ENCODE data around the gene SEMA5A.

The SEMA5A gene

GRCh38 chr5:9140202-9140601 lies 405.7 kb downstream of the SEMA5A start:
- no peak overlapping the region for H3K4me3 ChIP-seq (ENCODE audit: low read length)
- no peaks in the 10 kb centered on the region for H3K4me1 ChIP-seq (ENCODE audit: control insufficient read depth, low read depth, low read length)
- no peaks in the 10 kb centered on the region for H3K36me3 ChIP-seq (ENCODE audit: control insufficient read depth, low read depth, low read length)
- H3K27ac ChIP-seq (ENCODE audit: low read length) = no peak overlapping the region
- no peaks in the 10 kb centered on the region for H3K27me3 ChIP-seq (ENCODE audit: control insufficient read depth, insufficient read depth, low read length)
- H3K9ac ChIP-seq (ENCODE audit: low read length) = no peak overlapping the region
- H3K9me3 ChIP-seq (ENCODE audit: control insufficient read depth, low read depth, low read length) = no peaks in the 10 kb centered on the region

- H3K27me3 ChIP-seq (ENCODE audit: control insufficient read depth, insufficient read depth, low read length) = no peaks in the 10 kb centered on the region
- H3K27ac ChIP-seq (ENCODE audit: low read length) = no peak overlapping the region
- H3K9ac ChIP-seq (ENCODE audit: low read length) = no peak overlapping the region
- no peak overlapping the region for H3K4me3 ChIP-seq (ENCODE audit: low read length)
- H3K36me3 ChIP-seq (ENCODE audit: control insufficient read depth, low read depth, low read length) = no peaks in the 10 kb centered on the region
- no peaks in the 10 kb centered on the region for H3K9me3 ChIP-seq (ENCODE audit: control insufficient read depth, low read depth, low read length)
- H3K4me1 ChIP-seq (ENCODE audit: control insufficient read depth, low read depth, low read length) = no peaks in the 10 kb centered on the region
These were observed 406.5 kb downstream of the SEMA5A start for GRCh38 chr5:9139344-9139743.

GRCh38 chr5:9128136-9128535 lies 417.7 kb downstream of the SEMA5A start:
- H3K9me3 ChIP-seq (ENCODE audit: control insufficient read depth, low read depth, low read length) = no peaks in the 10 kb centered on the region
- no peaks in the 10 kb centered on the region for H3K4me1 ChIP-seq (ENCODE audit: control insufficient read depth, low read depth, low read length)
- H3K27me3 ChIP-seq (ENCODE audit: control insufficient read depth, insufficient read depth, low read length) = no peaks in the 10 kb centered on the region
- no peaks in the 10 kb centered on the region for H3K36me3 ChIP-seq (ENCODE audit: control insufficient read depth, low read depth, low read length)
- no peak overlapping the region for H3K9ac ChIP-seq (ENCODE audit: low read length)
- no peak overlapping the region for H3K4me3 ChIP-seq (ENCODE audit: low read length)
- H3K27ac ChIP-seq (ENCODE audit: low read length) = no peak overlapping the region

GRCh38 chr5:9126490-9126889 lies 419.4 kb downstream of the SEMA5A start:
- H3K36me3 ChIP-seq (ENCODE audit: control insufficient read depth, low read depth, low read length) = no peaks in the 10 kb centered on the region

GRCh38 chr5:9125852-9126251 lies 420.0 kb downstream of the SEMA5A start:
- Histone ChIP-seq H3K27ac (ENCODE audit: low read length) (no peak overlapping the region), H3K9ac (ENCODE audit: low read length) (no peak overlapping the region), H3K27me3 (ENCODE audit: control insufficient read depth, insufficient read depth, low read length) (no peaks in the 10 kb centered on the region), H3K9me3 (ENCODE audit: control insufficient read depth, low read depth, low read length) (no peaks in the 10 kb centered on the region), H3K4me1 (ENCODE audit: control insufficient read depth, low read depth, low read length) (no peaks in the 10 kb centered on the region), H3K36me3 (ENCODE audit: control insufficient read depth, low read depth, low read length) (no peaks in the 10 kb centered on the region), H3K4me3 (ENCODE audit: low read length) (no peak overlapping the region)

More at GRCh38 chr5:9126490-9126889, 419.4 kb downstream of the SEMA5A start:
- no peaks in the 10 kb centered on the region for H3K9me3 ChIP-seq (ENCODE audit: control insufficient read depth, low read depth, low read length)
- H3K4me1 ChIP-seq (ENCODE audit: control insufficient read depth, low read depth, low read length) = no peaks in the 10 kb centered on the region
- no peak overlapping the region for H3K4me3 ChIP-seq (ENCODE audit: low read length)
- H3K27me3 ChIP-seq (ENCODE audit: control insufficient read depth, insufficient read depth, low read length) = no peaks in the 10 kb centered on the region
- H3K9ac ChIP-seq (ENCODE audit: low read length) = no peak overlapping the region
- H3K27ac ChIP-seq (ENCODE audit: low read length) = no peak overlapping the region

- Histone ChIP-seq H3K4me3 (ENCODE audit: low read length) (no peak overlapping the region), H3K27me3 (ENCODE audit: control insufficient read depth, insufficient read depth, low read length) (no peaks in the 10 kb centered on the region), H3K4me1 (ENCODE audit: control insufficient read depth, low read depth, low read length) (no peaks in the 10 kb centered on the region), H3K36me3 (ENCODE audit: control insufficient read depth, low read depth, low read length) (no peaks in the 10 kb centered on the region), H3K27ac (ENCODE audit: low read length) (no peak overlapping the region), H3K9ac (ENCODE audit: low read length) (no peak overlapping the region), H3K9me3 (ENCODE audit: control insufficient read depth, low read depth, low read length) (no peaks in the 10 kb centered on the region)
These were observed 421.0 kb downstream of the SEMA5A start for GRCh38 chr5:9124838-9125237.

GRCh38 chr5:9124071-9124470 lies 421.8 kb downstream of the SEMA5A start:
- no peaks in the 10 kb centered on the region for H3K4me1 ChIP-seq (ENCODE audit: control insufficient read depth, low read depth, low read length)
- no peaks in the 10 kb centered on the region for H3K9me3 ChIP-seq (ENCODE audit: control insufficient read depth, low read depth, low read length)
- no peak overlapping the region for H3K9ac ChIP-seq (ENCODE audit: low read length)
- H3K27ac ChIP-seq (ENCODE audit: low read length) = no peak overlapping the region
- no peaks in the 10 kb centered on the region for H3K36me3 ChIP-seq (ENCODE audit: control insufficient read depth, low read depth, low read length)
- no peaks in the 10 kb centered on the region for H3K27me3 ChIP-seq (ENCODE audit: control insufficient read depth, insufficient read depth, low read length)
- H3K4me3 ChIP-seq (ENCODE audit: low read length) = no peak overlapping the region

GRCh38 chr5:9122528-9122927 lies 423.3 kb downstream of the SEMA5A start:
- H3K9ac ChIP-seq (ENCODE audit: low read length) = no peak overlapping the region
- H3K27me3 ChIP-seq (ENCODE audit: control insufficient read depth, insufficient read depth, low read length) = no peaks in the 10 kb centered on the region
- no peaks in the 10 kb centered on the region for H3K36me3 ChIP-seq (ENCODE audit: control insufficient read depth, low read depth, low read length)
- H3K9me3 ChIP-seq (ENCODE audit: control insufficient read depth, low read depth, low read length) = no peaks in the 10 kb centered on the region
- H3K4me1 ChIP-seq (ENCODE audit: control insufficient read depth, low read depth, low read length) = no peaks in the 10 kb centered on the region
- H3K4me3 ChIP-seq (ENCODE audit: low read length) = no peak overlapping the region
- H3K27ac ChIP-seq (ENCODE audit: low read length) = no peak overlapping the region

- Histone ChIP-seq H3K36me3 (ENCODE audit: control insufficient read depth, low read depth, low read length) (no peaks in the 10 kb centered on the region), H3K27ac (ENCODE audit: low read length) (no peak overlapping the region), H3K4me1 (ENCODE audit: control insufficient read depth, low read depth, low read length) (no peaks in the 10 kb centered on the region), H3K9me3 (ENCODE audit: control insufficient read depth, low read depth, low read length) (no peaks in the 10 kb centered on the region), H3K27me3 (ENCODE audit: control insufficient read depth, insufficient read depth, low read length) (no peaks in the 10 kb centered on the region), H3K9ac (ENCODE audit: low read length) (no peak overlapping the region), H3K4me3 (ENCODE audit: low read length) (no peak overlapping the region)
These were observed 424.3 kb downstream of the SEMA5A start for GRCh38 chr5:9121597-9121996.

- Histone ChIP-seq H3K27ac (ENCODE audit: low read length) (no peak overlapping the region), H3K4me1 (ENCODE audit: control insufficient read depth, low read depth, low read length) (no peaks in the 10 kb centered on the region), H3K36me3 (ENCODE audit: control insufficient read depth, low read depth, low read length) (no peaks in the 10 kb centered on the region), H3K9ac (ENCODE audit: low read length) (no peak overlapping the region), H3K9me3 (ENCODE audit: control insufficient read depth, low read depth, low read length) (no peaks in the 10 kb centered on the region), H3K27me3 (ENCODE audit: control insufficient read depth, insufficient read depth, low read length) (no peaks in the 10 kb centered on the region), H3K4me3 (ENCODE audit: low read length) (no peak overlapping the region)
These were observed 427.0 kb downstream of the SEMA5A start for GRCh38 chr5:9118852-9119251.

- Histone ChIP-seq H3K4me3 (ENCODE audit: low read length) (no peak overlapping the region), H3K27me3 (ENCODE audit: control insufficient read depth, insufficient read depth, low read length) (no peaks in the 10 kb centered on the region), H3K9me3 (ENCODE audit: control insufficient read depth, low read depth, low read length) (no peaks in the 10 kb centered on the region)
These were observed 430.8 kb downstream of the SEMA5A start for GRCh38 chr5:9115093-9115492.

GRCh38 chr5:9112520-9113291 lies 433.2 kb downstream of the SEMA5A start:
- Histone ChIP-seq H3K4me1 (ENCODE audit: control insufficient read depth, low read depth, low read length) (no peaks in the 10 kb centered on the region), H3K36me3 (ENCODE audit: control insufficient read depth, low read depth, low read length) (no peaks in the 10 kb centered on the region), H3K27ac (ENCODE audit: low read length) (no peak overlapping the region), H3K9me3 (ENCODE audit: control insufficient read depth, low read depth, low read length) (no peaks in the 10 kb centered on the region), H3K27me3 (ENCODE audit: control insufficient read depth, insufficient read depth, low read length) (no peaks in the 10 kb centered on the region), H3K4me3 (ENCODE audit: low read length) (no peak overlapping the region), H3K9ac (ENCODE audit: low read length) (no peak overlapping the region)

More at GRCh38 chr5:9115093-9115492, 430.8 kb downstream of the SEMA5A start:
- Histone ChIP-seq H3K9ac (ENCODE audit: low read length) (no peak overlapping the region), H3K36me3 (ENCODE audit: control insufficient read depth, low read depth, low read length) (no peaks in the 10 kb centered on the region), H3K27ac (ENCODE audit: low read length) (no peak overlapping the region), H3K4me1 (ENCODE audit: control insufficient read depth, low read depth, low read length) (no peaks in the 10 kb centered on the region)

Data from iPS-18a (cell line).